ENCODE data around the gene SBF2. TPM values are rescaled to one million over a fixed set of nuclear protein-coding genes. Genes with fewer than 3 reads are reported as not detected.

Gene SBF2
- total RNA-seq, 1 donor from 2014 or later = 30.7 TPM

DNA sequence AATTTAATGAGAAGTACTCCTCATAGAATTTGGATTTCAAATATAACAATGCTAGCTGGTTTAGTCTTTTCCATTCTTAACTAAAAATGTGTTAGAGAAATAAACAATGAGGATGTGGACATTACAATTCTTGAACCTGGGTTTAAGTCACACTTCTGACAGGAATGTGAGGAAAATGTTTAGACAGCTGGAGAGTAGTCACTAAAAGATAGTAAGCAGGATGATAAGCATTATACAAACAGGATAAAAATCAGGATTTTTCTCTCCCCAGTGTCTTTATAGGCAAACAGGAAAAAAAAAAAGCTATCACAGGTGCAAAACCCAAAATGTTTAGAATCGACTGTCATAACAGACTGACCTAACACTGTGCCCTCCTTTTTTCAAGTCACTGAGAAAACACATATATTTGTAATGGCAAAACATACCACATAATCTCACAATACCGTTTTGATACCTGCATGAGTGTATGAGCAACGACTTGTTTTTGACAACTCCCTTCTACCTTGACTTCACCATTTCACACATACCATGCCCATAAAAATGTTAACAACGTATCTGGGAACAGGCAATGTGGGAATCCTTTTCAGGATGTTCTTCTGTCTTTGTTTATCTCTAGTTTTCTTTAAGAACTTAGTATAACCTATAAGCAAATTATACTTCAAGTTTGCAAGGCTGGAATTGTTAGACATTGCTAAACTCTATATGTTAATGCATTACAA, 242.0 kb downstream of the SBF2 start:
- Mint-ChIP-seq H3K4me1 (ENCODE audit: low read depth, unreplicated experiment) (no peaks in the 10 kb centered on the region), H3K27ac (ENCODE audit: unreplicated experiment) (no peak overlapping the region), H3K9me3 (ENCODE audit: unreplicated experiment) (no peaks in the 10 kb centered on the region), H3K27me3 (ENCODE audit: unreplicated experiment) (peaks cover 2% of the 10 kb centered on the region), H3K36me3 (ENCODE audit: unreplicated experiment) (no peaks in the 10 kb centered on the region), H3K4me3 (ENCODE audit: unreplicated experiment) (no peak overlapping the region)
- no peak for DNase-seq
- TF ChIP-seq, protein P1, sequence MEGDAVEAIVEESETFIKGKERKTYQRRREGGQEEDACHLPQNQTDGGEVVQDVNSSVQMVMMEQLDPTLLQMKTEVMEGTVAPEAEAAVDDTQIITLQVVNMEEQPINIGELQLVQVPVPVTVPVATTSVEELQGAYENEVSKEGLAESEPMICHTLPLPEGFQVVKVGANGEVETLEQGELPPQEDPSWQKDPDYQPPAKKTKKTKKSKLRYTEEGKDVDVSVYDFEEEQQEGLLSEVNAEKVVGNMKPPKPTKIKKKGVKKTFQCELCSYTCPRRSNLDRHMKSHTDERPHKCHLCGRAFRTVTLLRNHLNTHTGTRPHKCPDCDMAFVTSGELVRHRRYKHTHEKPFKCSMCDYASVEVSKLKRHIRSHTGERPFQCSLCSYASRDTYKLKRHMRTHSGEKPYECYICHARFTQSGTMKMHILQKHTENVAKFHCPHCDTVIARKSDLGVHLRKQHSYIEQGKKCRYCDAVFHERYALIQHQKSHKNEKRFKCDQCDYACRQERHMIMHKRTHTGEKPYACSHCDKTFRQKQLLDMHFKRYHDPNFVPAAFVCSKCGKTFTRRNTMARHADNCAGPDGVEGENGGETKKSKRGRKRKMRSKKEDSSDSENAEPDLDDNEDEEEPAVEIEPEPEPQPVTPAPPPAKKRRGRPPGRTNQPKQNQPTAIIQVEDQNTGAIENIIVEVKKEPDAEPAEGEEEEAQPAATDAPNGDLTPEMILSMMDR (IDR thresholded peaks at IDR 0.05; ENCODE audit: partially characterized antibody, unreplicated experiment) = no peak

DNA sequence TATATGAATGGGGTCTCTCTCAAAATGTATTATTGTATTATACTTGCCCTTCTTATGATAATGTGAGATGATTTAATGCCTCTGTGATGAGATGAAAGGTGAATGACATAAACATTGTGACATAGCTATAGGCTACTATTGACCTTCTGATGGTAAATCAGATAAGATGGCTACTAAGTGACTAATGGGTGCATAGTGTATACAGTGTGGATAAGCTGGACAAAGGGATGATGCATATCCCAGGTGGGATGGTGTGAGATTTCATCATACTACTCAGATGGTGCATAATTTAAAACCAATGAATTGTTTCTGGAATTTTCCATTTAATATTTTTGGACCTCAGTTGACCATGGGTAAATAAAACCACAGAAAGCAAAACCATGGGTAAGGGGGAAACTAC, 243.5 kb downstream of the SBF2 start:
- no peaks in the 10 kb centered on the region for H3K36me3 Mint-ChIP-seq (ENCODE audit: unreplicated experiment)
- TF ChIP-seq, protein P1 (IDR thresholded peaks at IDR 0.05; ENCODE audit: partially characterized antibody, unreplicated experiment) = no peak
- H3K4me1 Mint-ChIP-seq (ENCODE audit: low read depth, unreplicated experiment) = no peaks in the 10 kb centered on the region
- H3K27ac Mint-ChIP-seq (ENCODE audit: unreplicated experiment) = no peak overlapping the region
- DNase-seq = no peak
- H3K4me3 Mint-ChIP-seq (ENCODE audit: unreplicated experiment) = no peak overlapping the region
- H3K27me3 Mint-ChIP-seq (ENCODE audit: unreplicated experiment) = peaks cover 2% of the 10 kb centered on the region
- H3K9me3 Mint-ChIP-seq (ENCODE audit: unreplicated experiment) = no peaks in the 10 kb centered on the region

DNA sequence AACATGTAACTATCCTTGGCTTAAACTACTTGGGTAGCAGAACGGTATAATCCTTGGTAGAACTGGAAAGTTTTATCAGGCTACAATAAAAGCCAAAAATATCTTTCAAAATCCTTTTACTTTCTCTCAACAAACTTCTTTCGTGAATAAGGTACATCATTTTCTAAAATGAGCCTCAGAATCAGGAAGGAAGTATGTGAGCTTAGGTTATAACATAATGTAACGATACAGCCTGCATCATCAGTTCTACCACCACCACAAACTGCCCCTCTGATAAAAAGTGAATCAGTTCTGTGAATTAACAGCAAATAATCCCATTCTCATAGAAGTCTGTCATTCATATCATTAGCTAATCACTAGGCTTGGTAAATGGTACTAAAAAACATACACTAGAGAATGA, 244.3 kb downstream of the SBF2 start:
- TF ChIP-seq, protein P1 (IDR thresholded peaks at IDR 0.05; ENCODE audit: partially characterized antibody, unreplicated experiment) = no peak
- Mint-ChIP-seq H3K27ac (ENCODE audit: unreplicated experiment) (no peak overlapping the region), H3K4me3 (ENCODE audit: unreplicated experiment) (no peak overlapping the region), H3K4me1 (ENCODE audit: low read depth, unreplicated experiment) (no peaks in the 10 kb centered on the region), H3K36me3 (ENCODE audit: unreplicated experiment) (peaks cover 1% of the 10 kb centered on the region), H3K9me3 (ENCODE audit: unreplicated experiment) (no peaks in the 10 kb centered on the region), H3K27me3 (ENCODE audit: unreplicated experiment) (peaks cover 2% of the 10 kb centered on the region)
- DNase-seq = no peak

DNA sequence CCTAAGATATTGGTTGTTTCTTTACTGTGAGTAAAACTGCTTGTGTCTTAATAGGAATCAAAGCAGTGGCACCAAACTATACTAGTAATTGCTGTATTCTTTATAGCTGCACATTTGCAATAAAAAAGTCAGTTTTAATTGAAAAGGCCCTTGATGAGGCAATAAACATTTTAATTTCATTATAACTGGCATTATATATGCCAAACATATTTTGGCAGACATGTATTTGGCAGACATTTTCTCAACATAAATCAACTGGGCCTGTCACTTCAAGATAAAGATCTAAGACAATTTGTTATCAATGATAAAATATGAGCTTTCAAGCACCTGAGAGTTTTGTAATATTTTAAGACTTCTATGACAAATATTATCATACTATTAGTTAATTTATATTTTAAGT, 245.7 kb downstream of the SBF2 start:
- H3K36me3 Mint-ChIP-seq (ENCODE audit: unreplicated experiment) = peaks cover 10% of the 10 kb centered on the region
- TF ChIP-seq, protein P1 (IDR thresholded peaks at IDR 0.05; ENCODE audit: partially characterized antibody, unreplicated experiment) = no peak
- DNase-seq = no peak
- H3K9me3 Mint-ChIP-seq (ENCODE audit: unreplicated experiment) = peaks cover 5% of the 10 kb centered on the region
- H3K4me3 Mint-ChIP-seq (ENCODE audit: unreplicated experiment) = no peak overlapping the region
- H3K27me3 Mint-ChIP-seq (ENCODE audit: unreplicated experiment) = no peaks in the 10 kb centered on the region
- no peak overlapping the region for H3K27ac Mint-ChIP-seq (ENCODE audit: unreplicated experiment)
- no peaks in the 10 kb centered on the region for H3K4me1 Mint-ChIP-seq (ENCODE audit: low read depth, unreplicated experiment)

- no peak overlapping the region for H3K4me3 Mint-ChIP-seq (ENCODE audit: unreplicated experiment)
- TF ChIP-seq, protein P1 (IDR thresholded peaks at IDR 0.05; ENCODE audit: partially characterized antibody, unreplicated experiment) = no peak
- DNase-seq = no peak
- H3K36me3 Mint-ChIP-seq (ENCODE audit: unreplicated experiment) = peaks cover 10% of the 10 kb centered on the region
- H3K9me3 Mint-ChIP-seq (ENCODE audit: unreplicated experiment) = peaks cover 5% of the 10 kb centered on the region
- H3K4me1 Mint-ChIP-seq (ENCODE audit: low read depth, unreplicated experiment) = no peaks in the 10 kb centered on the region
- no peaks in the 10 kb centered on the region for H3K27me3 Mint-ChIP-seq (ENCODE audit: unreplicated experiment)
- no peak overlapping the region for H3K27ac Mint-ChIP-seq (ENCODE audit: unreplicated experiment)
Measured at GRCh38 chr11:10044618-10045017, 249.4 kb downstream of the SBF2 start.

All from glutamatergic neuron (in vitro differentiated cells).